ENCODE measurements around the gene CFAP20DC. TPM values are rescaled to one million over a fixed set of nuclear protein-coding genes. Genes with fewer than 3 reads are reported as not detected.
"Not testable (repeated sequence)": the region's sequence is repeated elsewhere in the genome, so short reads cannot be mapped to it uniquely, and the experiment has no call there.

The CFAP20DC gene
- not detected for polyA plus RNA-seq

DNA sequence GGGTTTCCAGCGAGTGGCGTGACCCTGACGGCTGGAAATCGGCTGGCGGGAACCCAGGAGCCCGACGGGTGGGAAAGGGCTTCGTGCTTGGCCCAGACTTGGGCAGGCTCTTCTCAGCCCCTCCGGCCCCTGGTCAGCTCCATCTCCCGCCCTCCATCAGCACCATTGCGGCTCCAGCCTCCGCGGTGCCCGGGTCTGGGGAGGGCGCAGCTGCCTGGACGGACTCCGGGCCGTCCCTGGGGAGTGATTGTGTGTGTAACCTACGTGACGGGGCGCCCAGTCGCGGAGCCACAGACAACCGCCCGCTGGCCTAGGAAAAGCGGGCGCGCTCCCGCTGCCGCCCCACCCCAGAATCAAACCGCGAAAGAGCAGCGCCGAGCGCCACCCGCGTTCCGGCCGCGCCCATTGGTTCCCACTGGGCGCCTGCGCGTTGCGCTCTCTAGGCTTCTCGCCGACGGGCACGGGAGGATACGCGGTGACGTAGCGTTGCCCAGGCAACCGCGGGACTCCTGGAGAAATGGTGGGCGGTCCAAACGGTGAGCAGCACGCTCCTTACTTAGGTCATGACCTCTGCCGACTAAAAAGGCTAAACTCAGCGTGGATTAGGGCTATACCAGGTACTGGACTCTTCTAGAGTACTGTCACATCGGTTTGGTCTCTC, at the start of gene CFAP20DC:
Gene CFAP20DC, minus strand, starts transcription at position 355 of the 661 bp plus-strand sequence. CDS start 394 bp downstream, outside the sequence.
- H3K36me3 Mint-ChIP-seq, result peaks cover 0 to 3% (median 0%) of the 10 kb centered on the region in 3 donors
- H3K27me3 Mint-ChIP-seq (ENCODE audit: low read depth in 3 of 3), result peaks cover 3 to 4% (median 3%) of the 10 kb centered on the region in 3 donors
- H3K4me1 Mint-ChIP-seq, result peaks cover 4 to 6% of the 10 kb centered on the region in 2 donors

DNA sequence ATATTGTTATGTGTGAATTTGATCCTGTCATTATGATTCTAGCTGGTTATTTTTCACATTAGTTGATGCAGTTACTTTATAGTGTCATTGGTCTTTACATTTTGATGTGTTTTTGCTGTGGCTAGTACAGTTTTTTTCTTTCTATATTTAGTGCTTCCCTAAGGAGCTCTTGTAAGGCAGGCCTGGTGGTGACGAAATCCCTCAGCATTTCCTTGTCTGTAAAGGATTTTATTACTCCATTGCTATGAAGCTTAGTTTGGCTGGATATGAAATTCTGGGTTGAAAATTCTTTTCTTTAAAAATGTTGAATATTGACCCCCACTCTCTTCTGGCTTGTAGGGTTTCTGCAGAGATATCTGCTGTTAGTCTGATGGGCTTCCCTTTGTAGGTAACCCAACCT, 48.7 kb upstream of the CFAP20DC start:
- DNase-seq, H3K36me3 Mint-ChIP-seq, H3K4me3 Mint-ChIP-seq, H3K27ac Mint-ChIP-seq, H3K4me1 Mint-ChIP-seq, H3K9me3 Mint-ChIP-seq: not testable (repeated sequence)
- peaks cover 2 to 12% (median 3%) of the 10 kb centered on the region in 3 donors for H3K27me3 Mint-ChIP-seq (ENCODE audit: low read depth in 3 of 3)

More for the DNA sequence above, at the start of gene CFAP20DC:
- Mint-ChIP-seq H3K27ac (peak within 1 kb of the TSS in 3 of 6 donors; percentile 7 to 61 (median 55)), H3K9me3 (peaks cover 0 to 3% (median 0%) of the 10 kb centered on the region in 6 donors), H3K4me3 (peak within 1 kb of the TSS; percentile 56 to 84 (median 72))
- peak; percentile 67 to 77 (median 69) for DNase-seq

- Mint-ChIP-seq H3K27ac (no peak overlapping the region), H3K4me1 (no peaks in the 10 kb centered on the region)
Measured at GRCh38 chr3:59094446-59094845, 44.6 kb upstream of the CFAP20DC start.

GRCh38 chr3:59093521-59093920, 43.7 kb upstream of the CFAP20DC start:
- Mint-ChIP-seq H3K4me1 (no peaks in the 10 kb centered on the region), H3K36me3 (no peaks in the 10 kb centered on the region), H3K4me3 (no peak overlapping the region), H3K9me3 (peaks cover 0 to 8% (median 3%) of the 10 kb centered on the region in 6 donors), H3K27me3 (ENCODE audit: low read depth in 3 of 3) (peaks cover 1 to 6% (median 3%) of the 10 kb centered on the region in 3 donors), H3K27ac (no peak overlapping the region)
- no peak for DNase-seq

More at GRCh38 chr3:59094446-59094845, 44.6 kb upstream of the CFAP20DC start:
- H3K36me3 Mint-ChIP-seq, result no peaks in the 10 kb centered on the region
- H3K27me3 Mint-ChIP-seq (ENCODE audit: low read depth in 3 of 3), result peaks cover 3 to 4% (median 3%) of the 10 kb centered on the region in 3 donors
- no peak for DNase-seq
- H3K4me3 Mint-ChIP-seq, result no peak overlapping the region
- peaks cover 0 to 8% (median 3%) of the 10 kb centered on the region in 6 donors for H3K9me3 Mint-ChIP-seq

GRCh38 chr3:59088761-59089160, 38.9 kb upstream of the CFAP20DC start:
- peaks cover 0 to 2% (median 0%) of the 10 kb centered on the region in 6 donors for H3K9me3 Mint-ChIP-seq
- no peak overlapping the region for H3K4me3 Mint-ChIP-seq
- DNase-seq, result no peak
- peaks cover 0 to 3% (median 1%) of the 10 kb centered on the region in 3 donors for H3K27me3 Mint-ChIP-seq (ENCODE audit: low read depth in 3 of 3)
- peaks cover 0 to 2% (median 0%) of the 10 kb centered on the region in 3 donors for H3K36me3 Mint-ChIP-seq
- H3K4me1 Mint-ChIP-seq, result no peaks in the 10 kb centered on the region
- no peak overlapping the region for H3K27ac Mint-ChIP-seq

DNA sequence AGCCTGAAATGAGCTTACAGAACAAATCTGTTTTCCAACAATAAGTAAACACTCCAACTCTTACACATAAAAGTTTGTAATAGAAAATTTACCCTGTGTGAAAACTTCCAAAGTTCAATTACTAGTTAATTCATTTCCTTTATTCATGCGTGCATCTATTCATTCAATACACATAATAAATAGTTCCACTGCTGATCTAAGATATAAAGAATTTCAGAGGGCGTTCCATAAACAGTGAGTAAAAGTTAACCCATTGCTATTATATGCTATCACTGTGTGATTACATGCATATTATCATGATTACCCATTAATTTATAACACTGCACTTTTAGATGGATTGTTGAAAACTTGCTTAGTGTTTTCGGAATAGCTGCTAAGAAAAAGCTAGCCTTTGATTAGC, 36.2 kb upstream of the CFAP20DC start:
- H3K4me3 Mint-ChIP-seq, result no peak overlapping the region
- DNase-seq, result no peak
- H3K9me3 Mint-ChIP-seq, result peaks cover 0 to 7% (median 0%) of the 10 kb centered on the region in 6 donors
- H3K4me1 Mint-ChIP-seq, result no peaks in the 10 kb centered on the region
- peaks cover 0 to 2% (median 0%) of the 10 kb centered on the region in 3 donors for H3K36me3 Mint-ChIP-seq
- peaks cover 0 to 3% (median 1%) of the 10 kb centered on the region in 3 donors for H3K27me3 Mint-ChIP-seq (ENCODE audit: low read depth in 3 of 3)
- no peak overlapping the region for H3K27ac Mint-ChIP-seq

- Mint-ChIP-seq H3K27me3 (ENCODE audit: low read depth in 3 of 3) (peaks cover 0 to 6% (median 0%) of the 10 kb centered on the region in 3 donors), H3K27ac (no peak overlapping the region), H3K4me1 (no peaks in the 10 kb centered on the region), H3K4me3 (no peak overlapping the region), H3K36me3 (peaks cover 0 to 2% (median 0%) of the 10 kb centered on the region in 3 donors), H3K9me3 (peaks cover 0 to 7% (median 0%) of the 10 kb centered on the region in 6 donors)
- DNase-seq, result no peak
Measured at GRCh38 chr3:59084583-59084982, 34.8 kb upstream of the CFAP20DC start.

DNA sequence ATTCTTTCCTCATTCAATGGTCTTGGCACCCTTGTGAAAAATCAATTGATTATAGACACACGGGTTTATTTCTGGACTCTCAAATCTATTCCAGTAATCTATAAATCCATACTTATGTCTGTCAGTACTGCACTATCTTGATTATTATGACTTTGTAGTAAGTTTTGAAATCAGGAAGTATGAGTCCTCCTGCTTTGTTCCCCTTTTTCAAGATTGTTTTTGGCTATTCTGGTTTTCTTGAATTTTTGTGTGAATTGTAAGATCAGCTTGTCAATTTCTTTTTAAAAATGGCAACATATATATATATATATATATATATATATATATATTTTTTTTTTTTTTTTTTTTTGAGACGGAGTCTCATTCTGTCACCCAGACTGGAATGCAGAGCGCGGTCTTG, 32.3 kb upstream of the CFAP20DC start:
- H3K27me3 Mint-ChIP-seq (ENCODE audit: low read depth in 3 of 3), result peaks cover 0 to 3% (median 0%) of the 10 kb centered on the region in 3 donors
- no peaks in the 10 kb centered on the region for H3K4me1 Mint-ChIP-seq
- no peak overlapping the region for H3K4me3 Mint-ChIP-seq

GRCh38 chr3:59081071-59081470, 31.2 kb upstream of the CFAP20DC start:
- no peak for DNase-seq
- Mint-ChIP-seq H3K4me1 (no peaks in the 10 kb centered on the region), H3K4me3 (no peak overlapping the region), H3K9me3 (peaks cover 0 to 7% (median 0%) of the 10 kb centered on the region in 6 donors), H3K27me3 (ENCODE audit: low read depth in 3 of 3) (peaks cover 0 to 3% (median 0%) of the 10 kb centered on the region in 3 donors), H3K27ac (no peak overlapping the region), H3K36me3 (peaks cover 0 to 2% (median 0%) of the 10 kb centered on the region in 3 donors)

More for the DNA sequence above, 32.3 kb upstream of the CFAP20DC start:
- H3K9me3 Mint-ChIP-seq, result peaks cover 0 to 7% (median 0%) of the 10 kb centered on the region in 6 donors
- no peak for DNase-seq
- peaks cover 0 to 2% (median 0%) of the 10 kb centered on the region in 3 donors for H3K36me3 Mint-ChIP-seq
- no peak overlapping the region for H3K27ac Mint-ChIP-seq

DNA sequence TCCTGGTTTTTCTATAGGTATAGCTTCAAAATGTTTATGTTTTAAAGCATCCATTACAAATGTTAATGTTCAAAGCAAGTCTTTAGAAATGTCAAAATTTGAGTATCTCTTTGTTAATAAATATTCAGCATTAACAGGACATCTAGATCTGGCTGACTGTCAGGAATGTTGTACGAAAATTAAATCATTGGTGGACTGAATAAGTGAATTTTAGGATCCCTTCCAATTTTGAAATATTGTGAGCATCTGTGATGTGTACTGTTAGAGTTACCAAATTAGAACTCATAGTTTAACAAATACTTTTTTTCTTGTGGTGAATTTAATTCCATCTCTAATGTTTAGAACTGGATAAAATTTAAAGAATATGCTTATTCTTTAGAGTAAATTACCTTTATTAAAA, 30.1 kb upstream of the CFAP20DC start:
- H3K27me3 Mint-ChIP-seq (ENCODE audit: low read depth in 3 of 3), result peaks cover 0 to 3% (median 0%) of the 10 kb centered on the region in 3 donors

DNA sequence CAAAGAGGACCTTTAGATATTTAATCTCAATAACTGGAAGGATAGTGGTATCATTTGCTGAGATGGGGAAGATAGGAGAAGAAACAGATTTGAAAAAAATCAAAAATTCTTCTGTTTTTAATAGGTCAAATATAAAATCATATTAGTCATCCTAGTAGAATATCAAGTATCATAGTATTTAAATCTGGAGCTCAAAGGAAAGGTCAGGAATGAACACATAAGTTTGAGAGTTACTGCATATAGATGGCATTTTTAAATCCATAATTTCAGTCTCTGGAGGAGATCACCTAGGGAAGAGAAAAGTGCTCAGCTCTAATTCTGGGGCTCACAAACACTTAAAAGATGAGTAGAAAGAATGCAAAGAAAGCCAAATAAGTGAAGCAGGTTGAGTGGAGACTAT, 24.9 kb upstream of the CFAP20DC start:
- Mint-ChIP-seq H3K9me3 (peaks cover 0 to 13% (median 0%) of the 10 kb centered on the region in 6 donors), H3K27me3 (ENCODE audit: low read depth in 3 of 3) (peaks cover 0 to 2% (median 0%) of the 10 kb centered on the region in 3 donors), H3K4me1 (no peaks in the 10 kb centered on the region), H3K27ac (no peak overlapping the region), H3K4me3 (no peak overlapping the region), H3K36me3 (no peaks in the 10 kb centered on the region)
- no peak for DNase-seq

More for the DNA sequence above, 30.1 kb upstream of the CFAP20DC start:
- Mint-ChIP-seq H3K4me1 (no peaks in the 10 kb centered on the region), H3K36me3 (no peaks in the 10 kb centered on the region), H3K27ac (no peak overlapping the region), H3K9me3 (peaks cover 0 to 7% (median 0%) of the 10 kb centered on the region in 6 donors), H3K4me3 (no peak overlapping the region)
- DNase-seq, result no peak

- Mint-ChIP-seq H3K4me3 (no peak overlapping the region), H3K36me3 (no peaks in the 10 kb centered on the region), H3K27me3 (ENCODE audit: low read depth in 3 of 3) (peaks cover 0 to 2% (median 0%) of the 10 kb centered on the region in 3 donors), H3K9me3 (peaks cover 0 to 13% (median 0%) of the 10 kb centered on the region in 6 donors), H3K27ac (no peak overlapping the region), H3K4me1 (no peaks in the 10 kb centered on the region)
- DNase-seq, result no peak
Measured at GRCh38 chr3:59072681-59073080, 22.9 kb upstream of the CFAP20DC start.

GRCh38 chr3:59069838-59070237, 20.0 kb upstream of the CFAP20DC start:
- H3K36me3 Mint-ChIP-seq, result no peaks in the 10 kb centered on the region
- no peak overlapping the region for H3K4me3 Mint-ChIP-seq
- H3K27ac Mint-ChIP-seq, result no peak overlapping the region
- H3K27me3 Mint-ChIP-seq (ENCODE audit: low read depth in 3 of 3), result peaks cover 0 to 2% (median 2%) of the 10 kb centered on the region in 3 donors
- H3K4me1 Mint-ChIP-seq, result no peaks in the 10 kb centered on the region
- peaks cover 0 to 13% (median under 1%) of the 10 kb centered on the region in 6 donors for H3K9me3 Mint-ChIP-seq
- DNase-seq, result no peak

DNA sequence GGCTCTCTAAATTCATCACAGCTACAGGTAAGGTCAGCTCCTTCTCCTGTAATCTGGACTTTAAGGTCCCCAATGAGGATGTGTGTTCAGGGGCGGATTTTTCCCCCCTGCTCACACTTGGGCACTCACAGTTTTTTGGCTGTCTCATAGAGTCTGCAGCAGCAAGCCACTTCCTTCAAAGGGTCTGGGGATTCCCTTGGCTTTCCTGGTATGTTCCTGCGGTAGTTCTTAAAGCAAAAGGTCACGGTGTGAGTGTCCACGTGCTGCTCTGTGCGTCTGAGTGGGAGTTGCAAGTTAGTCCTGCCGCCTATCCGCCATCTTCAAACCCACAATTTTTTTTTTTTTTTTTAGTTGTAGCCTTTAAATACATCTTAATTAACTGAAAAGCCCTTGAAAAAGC, 15.4 kb upstream of the CFAP20DC start:
- Mint-ChIP-seq H3K27me3 (ENCODE audit: low read depth in 3 of 3) (peaks cover 0 to 5% (median 2%) of the 10 kb centered on the region in 3 donors), H3K4me3 (no peak overlapping the region), H3K27ac (no peak overlapping the region), H3K4me1 (no peaks in the 10 kb centered on the region), H3K9me3 (peaks cover 0 to 14% (median 2%) of the 10 kb centered on the region in 6 donors), H3K36me3 (no peaks in the 10 kb centered on the region)
- no peak for DNase-seq
